Choroid plexus epithelial cell (primary cell): Measurements from ENCODE around the gene ADARB2.

Experiments
- DNase-seq: peaks from one replicate; pipeline ENCODE4 v3.0.0-alpha.2; 2010; ENCODE audit warnings: low read depth
- H3K4me3 ChIP-seq: 2 replicates; pipeline ENCODE4 v1.5.1; 2011; ENCODE audit warnings: low read depth, mild to moderate bottlenecking, control low read depth, low read length, moderate library complexity
- TF ChIP-seq, protein P1 (sequence below): conservative IDR thresholded peaks from 2 replicates; pipeline ENCODE4 v1.5.1; 2011; ENCODE audit warnings: low read depth, mild to moderate bottlenecking, control low read depth, inconsistent platforms, low read length, moderate library complexity

Gene ADARB2

GRCh38 chr10:1187855-1188557 is 549.3 kb downstream of the ADARB2 start:
- no peak overlapping the region for H3K4me3 ChIP-seq
- no peak for DNase-seq
- TF ChIP-seq, protein P1, sequence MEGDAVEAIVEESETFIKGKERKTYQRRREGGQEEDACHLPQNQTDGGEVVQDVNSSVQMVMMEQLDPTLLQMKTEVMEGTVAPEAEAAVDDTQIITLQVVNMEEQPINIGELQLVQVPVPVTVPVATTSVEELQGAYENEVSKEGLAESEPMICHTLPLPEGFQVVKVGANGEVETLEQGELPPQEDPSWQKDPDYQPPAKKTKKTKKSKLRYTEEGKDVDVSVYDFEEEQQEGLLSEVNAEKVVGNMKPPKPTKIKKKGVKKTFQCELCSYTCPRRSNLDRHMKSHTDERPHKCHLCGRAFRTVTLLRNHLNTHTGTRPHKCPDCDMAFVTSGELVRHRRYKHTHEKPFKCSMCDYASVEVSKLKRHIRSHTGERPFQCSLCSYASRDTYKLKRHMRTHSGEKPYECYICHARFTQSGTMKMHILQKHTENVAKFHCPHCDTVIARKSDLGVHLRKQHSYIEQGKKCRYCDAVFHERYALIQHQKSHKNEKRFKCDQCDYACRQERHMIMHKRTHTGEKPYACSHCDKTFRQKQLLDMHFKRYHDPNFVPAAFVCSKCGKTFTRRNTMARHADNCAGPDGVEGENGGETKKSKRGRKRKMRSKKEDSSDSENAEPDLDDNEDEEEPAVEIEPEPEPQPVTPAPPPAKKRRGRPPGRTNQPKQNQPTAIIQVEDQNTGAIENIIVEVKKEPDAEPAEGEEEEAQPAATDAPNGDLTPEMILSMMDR: no peak

- no peak for DNase-seq
- H3K4me3 ChIP-seq: no peak overlapping the region
- TF ChIP-seq, protein P1: no peak
These were observed 550.0 kb downstream of the ADARB2 start for GRCh38 chr10:1187151-1187854.

- no peak overlapping the region for H3K4me3 ChIP-seq
- no peak for DNase-seq
- TF ChIP-seq, protein P1: no peak
These were observed 550.7 kb downstream of the ADARB2 start for GRCh38 chr10:1186683-1186990.

- TF ChIP-seq, protein P1: no peak
- no peak for DNase-seq
- H3K4me3 ChIP-seq: no peak overlapping the region
These were observed 551.2 kb downstream of the ADARB2 start for GRCh38 chr10:1185911-1186682.

DNA sequence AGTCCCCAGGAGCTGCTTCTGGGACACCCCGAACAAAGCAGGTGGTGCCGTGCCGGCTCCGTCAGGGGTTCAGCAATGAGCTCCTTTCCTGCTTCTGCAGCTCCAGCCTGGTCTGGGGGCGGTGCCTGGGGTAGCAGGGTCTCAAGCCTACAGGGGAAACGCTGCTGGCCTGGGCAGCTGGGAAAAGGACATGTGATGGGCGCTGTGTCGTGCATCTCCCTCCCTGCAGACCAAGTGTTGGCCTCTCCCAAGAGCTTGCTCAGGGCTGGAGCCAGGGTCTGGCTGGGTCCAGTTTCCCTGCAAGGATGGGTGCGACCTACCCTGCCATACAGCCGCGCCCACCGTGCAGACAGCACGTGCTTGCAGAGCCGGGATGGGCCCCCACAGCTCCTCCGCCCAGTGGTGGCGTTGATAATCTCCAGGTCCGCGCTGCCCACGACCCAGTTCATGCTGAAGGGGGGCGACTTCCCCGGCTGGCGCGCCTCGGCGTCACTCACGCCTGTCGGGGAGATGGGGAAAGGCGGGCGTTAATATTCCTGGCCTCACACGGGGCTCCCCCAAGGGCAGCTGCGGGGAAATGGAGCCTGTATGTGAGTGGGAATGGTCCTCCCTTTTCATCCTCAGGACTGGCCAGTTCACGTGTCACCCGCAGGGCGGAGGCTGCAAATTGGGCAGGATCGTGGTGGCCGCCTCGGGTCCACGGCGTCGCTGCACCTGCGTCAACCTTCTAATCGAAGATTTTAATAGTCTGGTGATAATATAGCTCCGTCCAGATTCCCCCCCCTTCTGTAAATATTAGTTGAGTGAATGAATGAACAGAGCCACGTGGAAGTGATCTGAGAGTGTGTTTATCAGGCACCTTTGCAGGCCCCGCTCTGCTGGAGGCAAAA is 552.5 kb downstream of the ADARB2 start:
- no peak overlapping the region for H3K4me3 ChIP-seq
- TF ChIP-seq, protein P1: no peak
- DNase-seq: no peak

GRCh38 chr10:1183701-1184100 is 553.6 kb downstream of the ADARB2 start:
- TF ChIP-seq, protein P1: no peak
- H3K4me3 ChIP-seq: no peak overlapping the region
- no peak for DNase-seq
